HCEC 1CT (cell line): ENCODE data around the gene PPP1R15A.
"Not testable (repeated sequence)": the region's sequence is repeated elsewhere in the genome, so short reads cannot be mapped to it uniquely, and the experiment has no call there.

ENCODE experiments used
- DNase-seq: peaks from one replicate; pipeline ENCODE4 v3.0.0-alpha.2; 2017

The PPP1R15A gene

GRCh38 chr19:48872182-48872883, at the start of gene PPP1R15A:
Gene PPP1R15A, plus strand, starts transcription at chr19:48872421. Its CDS starts 813 bp downstream, at chr19:48873234.
- peak; percentile 93 for DNase-seq

- no peak for DNase-seq
Observed at GRCh38 chr19:48822514-48822913, 49.7 kb upstream of the PPP1R15A start.

GRCh38 chr19:48826606-48827020, 45.6 kb upstream of the PPP1R15A start:
- DNase-seq = no peak

GRCh38 chr19:48830088-48830487, 42.1 kb upstream of the PPP1R15A start:
- no peak for DNase-seq

- DNase-seq = no peak
Observed at GRCh38 chr19:48830965-48831364, 41.3 kb upstream of the PPP1R15A start.

GRCh38 chr19:48833049-48833448, 39.2 kb upstream of the PPP1R15A start:
- DNase-seq = no peak

- no peak for DNase-seq
Observed at GRCh38 chr19:48833977-48834376, 38.2 kb upstream of the PPP1R15A start.

GRCh38 chr19:48835734-48836088, 36.5 kb upstream of the PPP1R15A start:
- DNase-seq = peak; percentile 72

GRCh38 chr19:48836089-48837017, 35.9 kb upstream of the PPP1R15A start, which contains the start of gene HSD17B14:
Gene HSD17B14, minus strand, starts transcription at chr19:48836491. Its CDS starts 80 bp downstream, at chr19:48836411.
- peak; percentile 18 for DNase-seq

GRCh38 chr19:48837051-48837524, 35.1 kb upstream of the PPP1R15A start:
- peak; percentile 80 for DNase-seq

GRCh38 chr19:48837687-48838086, 34.5 kb upstream of the PPP1R15A start:
- no peak for DNase-seq

- no peak for DNase-seq
Observed at GRCh38 chr19:48841047-48841446, 31.2 kb upstream of the PPP1R15A start.

- DNase-seq = no peak
Observed at GRCh38 chr19:48841571-48841970, 30.6 kb upstream of the PPP1R15A start.

GRCh38 chr19:48842789-48843162, 29.4 kb upstream of the PPP1R15A start:
- peak; percentile 40 for DNase-seq

GRCh38 chr19:48844472-48844871, 27.7 kb upstream of the PPP1R15A start:
- DNase-seq = peak; percentile 52

- no peak for DNase-seq
Observed at GRCh38 chr19:48845384-48845783, 26.8 kb upstream of the PPP1R15A start.

GRCh38 chr19:48846659-48847058, 25.6 kb upstream of the PPP1R15A start:
- not testable (repeated sequence) for DNase-seq

GRCh38 chr19:48852292-48852691, 19.9 kb upstream of the PPP1R15A start:
- DNase-seq = no peak

- DNase-seq = no peak
Observed at GRCh38 chr19:48853483-48853882, 18.7 kb upstream of the PPP1R15A start.

- DNase-seq = no peak
Observed at GRCh38 chr19:48854103-48854502, 18.1 kb upstream of the PPP1R15A start.

- DNase-seq = no peak
Observed at GRCh38 chr19:48856921-48857320, 15.3 kb upstream of the PPP1R15A start.

- DNase-seq = no peak
Observed at GRCh38 chr19:48858984-48859710, 13.1 kb upstream of the PPP1R15A start.
